Omental fat pad (tissue), 4 donors: ENCODE measurements around the gene WDR27. TPM values are rescaled to one million over a fixed set of nuclear protein-coding genes. Genes with fewer than 3 reads are reported as not detected.
A peak's percentile ranks its signal among the peaks of the same experiment; 100 is the strongest.

Experiments
- ATAC-seq: fragments of 150-250 bp; one replicate; pipeline ENCODE4 v1.9.1; 2016; ENCODE audit warnings: mild to moderate bottlenecking, moderate library complexity; ENCODE audit not compliant: low FRiP score
- DNase-seq: peaks from one replicate; pipeline ENCODE4 v3.0.0-alpha.2; 2019; ENCODE audit warnings: low spot score
- total RNA-seq, 4 donors: library from RNA; depleted of rRNA; stranded (reverse); fragments of >200 nt; gene quantifications; one replicate each; pipeline ENCODE4 v1.1.0, GENCODE V29; 2016
- TF ChIP-seq, protein P1 (sequence below), 3 donors: fragments of 450-650 bp; IDR thresholded peaks; one replicate each; pipeline ENCODE4 v1.5.1; 2016 to 2017; ENCODE audit warnings: antibody characterized with exemption in 3 of 3, mild to moderate bottlenecking in 3 of 3, moderate library complexity in 2 of 3

WDR27 gene
- total RNA-seq, 4 donors from 2014 or later = 18.9 to 35.9 (median 21.7) TPM

DNA sequence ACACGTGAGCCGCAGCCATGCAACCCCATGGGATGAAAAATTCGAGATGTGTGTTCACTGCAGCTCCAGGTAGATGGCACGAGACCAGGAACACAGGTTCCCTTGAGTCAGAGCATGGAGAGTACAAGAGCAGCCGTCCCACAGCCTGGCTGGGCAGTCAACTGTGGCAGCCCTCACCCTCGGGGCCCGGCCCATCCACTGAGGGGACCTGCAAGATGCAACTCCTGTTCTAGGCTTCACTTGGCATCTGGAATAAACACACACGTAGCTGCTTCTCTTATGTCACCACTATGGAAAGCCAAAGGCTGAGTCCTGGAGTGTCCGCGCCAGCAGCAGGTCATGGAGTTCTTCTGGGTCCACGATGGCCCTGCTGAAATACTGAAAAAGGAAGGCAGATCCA is 77.0 kb downstream of the WDR27 start:
- ATAC-seq = no peak
- TF ChIP-seq, protein P1, sequence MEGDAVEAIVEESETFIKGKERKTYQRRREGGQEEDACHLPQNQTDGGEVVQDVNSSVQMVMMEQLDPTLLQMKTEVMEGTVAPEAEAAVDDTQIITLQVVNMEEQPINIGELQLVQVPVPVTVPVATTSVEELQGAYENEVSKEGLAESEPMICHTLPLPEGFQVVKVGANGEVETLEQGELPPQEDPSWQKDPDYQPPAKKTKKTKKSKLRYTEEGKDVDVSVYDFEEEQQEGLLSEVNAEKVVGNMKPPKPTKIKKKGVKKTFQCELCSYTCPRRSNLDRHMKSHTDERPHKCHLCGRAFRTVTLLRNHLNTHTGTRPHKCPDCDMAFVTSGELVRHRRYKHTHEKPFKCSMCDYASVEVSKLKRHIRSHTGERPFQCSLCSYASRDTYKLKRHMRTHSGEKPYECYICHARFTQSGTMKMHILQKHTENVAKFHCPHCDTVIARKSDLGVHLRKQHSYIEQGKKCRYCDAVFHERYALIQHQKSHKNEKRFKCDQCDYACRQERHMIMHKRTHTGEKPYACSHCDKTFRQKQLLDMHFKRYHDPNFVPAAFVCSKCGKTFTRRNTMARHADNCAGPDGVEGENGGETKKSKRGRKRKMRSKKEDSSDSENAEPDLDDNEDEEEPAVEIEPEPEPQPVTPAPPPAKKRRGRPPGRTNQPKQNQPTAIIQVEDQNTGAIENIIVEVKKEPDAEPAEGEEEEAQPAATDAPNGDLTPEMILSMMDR (IDR thresholded peaks at IDR 0.05) = no peak

DNA sequence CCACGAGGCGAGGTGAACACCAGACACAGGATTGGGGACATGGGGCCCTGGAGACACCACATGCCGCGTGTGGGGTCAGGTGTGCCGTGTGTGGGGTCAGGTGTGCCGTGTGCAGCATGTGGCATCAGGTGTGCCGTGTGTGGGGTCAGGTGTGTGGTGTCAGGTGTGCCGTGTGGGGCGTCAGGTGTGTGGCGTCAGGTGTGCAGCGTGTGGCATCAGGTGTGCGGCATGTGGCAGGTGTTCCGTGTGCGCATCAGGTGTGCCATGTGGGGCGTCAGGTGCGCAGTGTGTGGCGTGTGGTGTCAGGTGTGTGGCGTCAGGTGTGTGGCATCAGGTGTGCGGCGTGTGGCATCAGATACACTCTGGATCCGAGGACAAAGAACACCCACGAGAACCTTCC is 77.9 kb downstream of the WDR27 start:
- ATAC-seq = peak; percentile 11
- TF ChIP-seq, protein P1 (IDR thresholded peaks at IDR 0.05) = no peak
- DNase-seq = no peak

More for the DNA sequence above, 77.0 kb downstream of the WDR27 start:
- no peak for DNase-seq

DNA sequence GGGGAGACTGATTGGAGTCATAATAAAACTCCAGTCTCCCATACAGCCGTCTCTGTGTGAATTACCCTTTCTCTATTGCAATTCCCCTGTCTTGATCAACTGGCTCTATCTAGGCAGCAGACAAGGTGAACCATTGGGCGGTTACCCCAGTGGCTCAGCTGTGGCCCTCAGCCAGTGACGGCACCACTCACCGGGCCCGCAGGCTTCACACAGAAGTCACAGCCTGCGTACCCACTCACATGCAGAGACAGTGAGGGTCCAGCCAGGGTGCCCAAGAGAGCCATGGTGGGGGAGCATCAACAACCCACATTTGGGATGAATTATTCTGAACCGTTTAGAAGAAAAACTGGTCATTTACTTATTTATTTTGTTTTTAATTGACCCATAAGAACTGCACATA is 78.5 kb downstream of the WDR27 start:
- TF ChIP-seq, protein P1 (IDR thresholded peaks at IDR 0.05) = no peak
- DNase-seq (no peak), ATAC-seq (no peak)

DNA sequence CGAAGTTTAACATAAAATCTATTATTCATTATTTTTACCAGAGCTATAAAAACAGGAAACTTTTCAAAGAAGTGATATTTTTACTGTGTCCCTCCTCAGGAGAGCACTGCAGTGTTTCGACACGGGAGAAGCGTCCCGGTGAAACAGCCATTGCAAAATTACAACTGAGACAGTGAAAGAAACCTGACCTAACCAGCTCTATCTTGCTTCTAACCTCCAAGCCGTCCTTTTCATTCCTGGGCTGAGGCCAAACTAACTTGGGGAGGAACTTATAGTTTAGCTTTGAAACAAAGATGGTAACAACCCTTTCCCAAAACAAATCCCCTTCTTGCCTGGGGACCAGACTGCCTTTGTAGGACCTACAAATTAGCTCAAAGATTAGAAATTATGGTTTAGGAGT is 79.2 kb downstream of the WDR27 start:
- DNase-seq = no peak
- TF ChIP-seq, protein P1 (IDR thresholded peaks at IDR 0.05) = no peak
- no peak for ATAC-seq

DNA sequence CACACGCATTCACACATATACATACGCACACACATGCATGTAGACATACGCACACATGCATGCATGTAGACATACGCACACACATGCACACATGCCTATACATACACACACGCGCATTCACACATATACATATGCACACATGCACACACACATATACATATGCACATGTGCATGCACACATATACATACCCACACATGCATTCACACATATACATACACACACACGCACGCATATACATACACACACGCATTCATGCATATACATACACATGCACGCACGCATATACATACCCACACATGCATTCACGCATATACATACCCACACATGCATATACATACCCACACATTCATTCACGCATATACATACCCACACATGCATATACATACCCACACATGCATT is 80.5 kb downstream of the WDR27 start:
- TF ChIP-seq, protein P1 (IDR thresholded peaks at IDR 0.05) = no peak
- no peak for ATAC-seq
- no peak for DNase-seq

DNA sequence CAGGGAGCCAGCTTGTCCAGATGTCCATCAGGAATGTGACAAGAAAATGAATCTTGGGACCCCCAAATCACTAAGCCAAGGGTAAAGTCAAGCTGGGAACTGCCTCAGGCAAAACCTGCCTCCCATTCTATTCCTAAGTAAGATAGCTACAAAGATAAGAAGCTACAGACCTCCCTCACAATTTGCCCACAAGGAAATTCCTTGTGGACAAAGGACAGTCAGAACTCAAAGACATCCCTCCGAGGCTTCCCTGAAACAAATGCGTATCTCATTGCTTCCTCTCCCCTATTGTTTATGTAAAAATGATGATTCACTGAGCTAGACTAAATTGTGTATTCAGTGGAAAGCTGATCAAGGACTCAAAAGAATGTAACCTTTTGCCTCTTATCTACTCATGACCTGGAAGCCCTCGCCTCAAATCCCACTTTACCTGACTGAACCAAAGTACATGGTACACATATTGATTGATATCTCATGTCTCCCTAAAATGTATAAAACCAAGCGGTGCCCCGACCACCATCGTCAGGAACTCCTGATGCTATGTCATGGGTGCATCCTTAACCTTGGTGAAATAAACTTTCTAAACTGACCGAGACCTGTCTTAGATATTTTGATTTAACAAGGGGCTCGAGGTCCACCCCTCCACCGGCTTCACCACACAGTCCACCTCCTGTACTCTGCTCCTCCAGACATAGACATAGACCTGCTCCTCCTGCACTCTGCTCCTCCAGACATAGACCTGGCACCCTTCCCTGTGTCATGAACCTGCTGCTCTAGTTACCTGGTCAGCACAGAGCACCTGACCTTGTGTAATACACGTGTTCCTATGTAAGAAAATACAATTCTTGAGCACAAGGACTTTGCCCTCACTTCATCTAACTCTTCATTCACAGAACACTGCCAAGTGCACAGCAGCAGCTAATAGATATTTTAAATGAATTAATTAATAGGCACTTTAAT is 81.4 kb downstream of the WDR27 start:
- ATAC-seq (no peak), DNase-seq (no peak)
- TF ChIP-seq, protein P1 (IDR thresholded peaks at IDR 0.05) = no peak

DNA sequence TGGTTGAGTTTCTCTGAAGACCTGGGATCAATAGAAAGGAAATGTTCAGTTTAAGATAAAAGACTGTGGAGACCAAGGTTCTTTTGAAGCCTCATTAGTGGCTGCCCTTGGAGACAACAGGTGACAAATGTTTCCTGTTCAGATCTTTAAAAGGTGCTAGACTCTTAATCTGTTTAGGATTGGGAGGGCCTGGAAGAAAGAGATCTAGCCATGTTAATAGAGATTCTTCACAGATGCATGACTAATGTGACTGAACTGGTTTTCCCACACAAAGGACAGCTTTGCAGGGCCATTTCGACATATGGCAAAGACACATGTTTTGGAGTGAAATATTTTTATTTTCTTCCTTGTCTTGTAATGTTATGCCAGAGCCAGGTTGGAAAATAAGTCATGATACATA is 82.2 kb downstream of the WDR27 start:
- DNase-seq (no peak), ATAC-seq (no peak)
- TF ChIP-seq, protein P1 (IDR thresholded peaks at IDR 0.05) = no peak
